ENCODE measurements around the gene ARF6.

DNA sequence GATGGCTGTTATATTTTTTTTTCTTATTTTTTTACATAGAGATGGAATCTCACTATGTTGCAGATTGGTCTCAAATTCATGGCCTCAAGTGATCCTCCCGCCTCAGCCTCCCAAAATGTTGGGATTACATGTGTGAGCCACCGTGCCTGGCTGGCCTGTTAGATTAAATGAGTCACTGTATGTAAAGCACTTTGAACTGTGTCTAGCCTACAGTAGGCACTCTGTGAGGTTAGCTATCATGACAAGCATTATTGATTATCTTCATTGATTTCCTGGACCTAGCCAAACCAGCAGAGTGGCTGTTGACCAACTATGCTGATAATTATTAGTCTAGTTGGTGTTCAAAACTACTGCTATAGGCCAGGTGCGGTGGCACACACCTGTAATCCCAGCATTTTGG, 42.6 kb downstream of the ARF6 start:
- TF ChIP-seq, protein P1, sequence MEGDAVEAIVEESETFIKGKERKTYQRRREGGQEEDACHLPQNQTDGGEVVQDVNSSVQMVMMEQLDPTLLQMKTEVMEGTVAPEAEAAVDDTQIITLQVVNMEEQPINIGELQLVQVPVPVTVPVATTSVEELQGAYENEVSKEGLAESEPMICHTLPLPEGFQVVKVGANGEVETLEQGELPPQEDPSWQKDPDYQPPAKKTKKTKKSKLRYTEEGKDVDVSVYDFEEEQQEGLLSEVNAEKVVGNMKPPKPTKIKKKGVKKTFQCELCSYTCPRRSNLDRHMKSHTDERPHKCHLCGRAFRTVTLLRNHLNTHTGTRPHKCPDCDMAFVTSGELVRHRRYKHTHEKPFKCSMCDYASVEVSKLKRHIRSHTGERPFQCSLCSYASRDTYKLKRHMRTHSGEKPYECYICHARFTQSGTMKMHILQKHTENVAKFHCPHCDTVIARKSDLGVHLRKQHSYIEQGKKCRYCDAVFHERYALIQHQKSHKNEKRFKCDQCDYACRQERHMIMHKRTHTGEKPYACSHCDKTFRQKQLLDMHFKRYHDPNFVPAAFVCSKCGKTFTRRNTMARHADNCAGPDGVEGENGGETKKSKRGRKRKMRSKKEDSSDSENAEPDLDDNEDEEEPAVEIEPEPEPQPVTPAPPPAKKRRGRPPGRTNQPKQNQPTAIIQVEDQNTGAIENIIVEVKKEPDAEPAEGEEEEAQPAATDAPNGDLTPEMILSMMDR (IDR thresholded peaks at IDR 0.05; ENCODE audit: low read depth, low read length), result no peak
- no peak for TF ChIP-seq EZH2phosphoT487 (IDR thresholded peaks at IDR 0.05; ENCODE audit: low read depth)
